Smooth muscle cell (in vitro differentiated cells): ENCODE measurements around the gene PTTG1IP. TPM values are rescaled to one million over a fixed set of nuclear protein-coding genes. Genes with fewer than 3 reads are reported as not detected.

Source experiments
- DNase-seq: peaks from one replicate; lab custom pipeline; 2025; ENCODE audit not compliant: unreplicated experiment; lab: John Stamatoyannopoulos, UW
- H2AFZ ChIP-seq: fragments of 200-600 bp; sonication (generic); 2 replicates; pipeline ENCODE4 v1.6.0; 2016; ENCODE audit warnings: antibody characterized with exemption, low read depth, mild to moderate bottlenecking
- H3F3A ChIP-seq: fragments of 200-600 bp; sonication (generic); 2 replicates; pipeline ENCODE4 v1.6.0; 2017; ENCODE audit warnings: antibody characterized with exemption, low read depth
- H3K27ac ChIP-seq: fragments of 200-600 bp; sonication (generic); 2 replicates; pipeline ENCODE4 v1.5.1; 2016; ENCODE audit warnings: low read depth, mild to moderate bottlenecking
- H3K27me3 ChIP-seq: fragments of 200-600 bp; sonication (generic); 2 replicates; pipeline ENCODE4 v1.6.1; 2016; ENCODE audit warnings: low read depth, mild to moderate bottlenecking
- H3K36me3 ChIP-seq: fragments of 200-600 bp; sonication (generic); 2 replicates; pipeline ENCODE4 v1.5.1; 2016; ENCODE audit warnings: low read depth
- H3K4me1 ChIP-seq: fragments of 200-600 bp; sonication (generic); 2 replicates; pipeline ENCODE4 v1.5.1; 2016; ENCODE audit warnings: low read depth
- H3K4me2 ChIP-seq: fragments of 200-600 bp; sonication (generic); 2 replicates; pipeline ENCODE4 v1.6.0; 2016; ENCODE audit warnings: mild to moderate bottlenecking
- H3K4me3 ChIP-seq: fragments of 200-600 bp; sonication (generic); 2 replicates; pipeline ENCODE4 v1.5.1; 2016; ENCODE audit warnings: mild to moderate bottlenecking
- H3K79me2 ChIP-seq: fragments of 200-600 bp; sonication (generic); 2 replicates; pipeline ENCODE4 v1.6.0; 2016; ENCODE audit warnings: low read depth, mild to moderate bottlenecking
- H3K9ac ChIP-seq: fragments of 200-600 bp; sonication (generic); 2 replicates; pipeline ENCODE4 v1.6.0; 2016; ENCODE audit warnings: low read depth
- H3K9me3 ChIP-seq: fragments of 200-600 bp; sonication (generic); replicated peaks from 2 replicates; pipeline ENCODE4 v1.5.1; 2016; ENCODE audit warnings: low read depth
- H4K20me1 ChIP-seq: fragments of 200-600 bp; sonication (generic); 2 replicates; pipeline ENCODE4 v1.6.0; 2016; ENCODE audit warnings: low read depth
- WGBS: methylation state at CpG from one replicate; pipeline ENCODE4 v1.1.7; 2016; ENCODE audit warnings: low lambda C conversion rate; 5-methylcytosine and 5-hydroxymethylcytosine counted together
- polyA plus RNA-seq: library from polyadenylated mRNA; unstranded; fragments of >200 nt; fragmentation: Nextera tagmentation; extraction: Ambion mirVana; gene quantifications from 2 replicates; pipeline ENCODE4 v1.2.1, GENCODE V29; 2016
- total RNA-seq: library from RNA; depleted of rRNA; stranded (reverse); fragments of >200 nt; gene quantifications from 2 replicates; pipeline ENCODE4 v1.2.3, GENCODE V29; 2014
- TF ChIP-seq, protein P1 (sequence below): fragments of 200-600 bp; sonication (generic); IDR thresholded peaks from 2 replicates; pipeline ENCODE4 v1.5.1; 2017; ENCODE audit warnings: borderline replicate concordance, mild to moderate bottlenecking, antibody characterized with exemption; ENCODE audit not compliant: insufficient read depth, poor library complexity, severe bottlenecking

The PTTG1IP gene
- total and polyA plus RNA-seq, 2 experiments from 2014 or later = 331 to 340 TPM

DNA sequence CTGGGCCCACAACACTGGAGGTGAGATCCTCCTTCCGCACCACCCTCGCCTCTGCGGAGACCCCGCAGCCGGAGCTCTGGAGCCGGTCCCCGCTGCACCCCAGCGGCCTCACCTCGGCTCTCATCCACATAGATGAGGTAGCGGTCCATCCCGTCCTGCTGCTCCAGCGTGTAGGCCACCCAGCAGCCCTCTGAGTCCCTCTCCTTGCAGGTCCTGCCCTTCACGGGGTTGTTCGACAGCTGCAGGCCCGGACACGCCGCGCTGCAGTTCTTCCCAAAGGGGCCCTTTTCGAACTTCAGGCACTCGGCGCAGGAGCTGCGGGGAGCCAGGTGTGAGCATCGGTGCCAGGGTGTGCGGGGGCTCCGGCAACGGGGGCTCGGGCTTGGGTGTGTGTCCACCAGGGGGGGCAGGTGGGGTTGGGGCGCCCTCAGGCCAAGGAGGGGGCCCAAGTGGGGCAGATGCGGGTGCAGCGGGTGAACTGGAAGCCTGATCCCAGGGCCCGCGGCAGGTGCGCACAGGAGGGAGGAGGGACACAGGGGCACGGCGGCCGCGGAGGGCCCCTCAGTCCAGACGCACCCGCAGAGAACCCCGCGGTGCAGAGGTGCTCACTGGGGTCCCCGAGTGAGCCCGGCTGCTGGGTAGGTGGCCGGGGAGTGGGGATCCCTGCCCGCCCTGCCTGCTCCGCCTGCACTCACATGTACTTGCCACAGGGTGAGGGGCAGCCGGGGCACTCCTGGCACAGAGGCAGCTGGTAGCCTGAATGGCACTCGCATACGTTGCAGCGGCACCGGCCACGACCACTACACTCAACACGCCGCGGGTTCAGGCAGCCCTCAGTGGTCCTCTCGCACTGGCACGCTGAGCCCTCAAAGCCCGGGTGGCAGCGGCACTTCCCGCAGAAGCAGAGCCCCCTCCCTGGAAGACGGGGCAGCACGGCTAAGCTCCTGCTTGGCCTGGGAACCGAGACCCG, 15.4 kb upstream of the PTTG1IP start:
- H3K79me2 ChIP-seq = no peaks in the 10 kb centered on the region
- H2AFZ ChIP-seq = no peak overlapping the region
- H3K9ac ChIP-seq = no peak overlapping the region
- no peak overlapping the region for H3K4me2 ChIP-seq
- WGBS = 90% methylated on average over 49 of the region's 64 CpGs
- no peak for DNase-seq
- TF ChIP-seq, protein P1, sequence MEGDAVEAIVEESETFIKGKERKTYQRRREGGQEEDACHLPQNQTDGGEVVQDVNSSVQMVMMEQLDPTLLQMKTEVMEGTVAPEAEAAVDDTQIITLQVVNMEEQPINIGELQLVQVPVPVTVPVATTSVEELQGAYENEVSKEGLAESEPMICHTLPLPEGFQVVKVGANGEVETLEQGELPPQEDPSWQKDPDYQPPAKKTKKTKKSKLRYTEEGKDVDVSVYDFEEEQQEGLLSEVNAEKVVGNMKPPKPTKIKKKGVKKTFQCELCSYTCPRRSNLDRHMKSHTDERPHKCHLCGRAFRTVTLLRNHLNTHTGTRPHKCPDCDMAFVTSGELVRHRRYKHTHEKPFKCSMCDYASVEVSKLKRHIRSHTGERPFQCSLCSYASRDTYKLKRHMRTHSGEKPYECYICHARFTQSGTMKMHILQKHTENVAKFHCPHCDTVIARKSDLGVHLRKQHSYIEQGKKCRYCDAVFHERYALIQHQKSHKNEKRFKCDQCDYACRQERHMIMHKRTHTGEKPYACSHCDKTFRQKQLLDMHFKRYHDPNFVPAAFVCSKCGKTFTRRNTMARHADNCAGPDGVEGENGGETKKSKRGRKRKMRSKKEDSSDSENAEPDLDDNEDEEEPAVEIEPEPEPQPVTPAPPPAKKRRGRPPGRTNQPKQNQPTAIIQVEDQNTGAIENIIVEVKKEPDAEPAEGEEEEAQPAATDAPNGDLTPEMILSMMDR = no peak
- H3K27ac ChIP-seq = no peak overlapping the region
- H3K4me3 ChIP-seq = no peak overlapping the region
- no peaks in the 10 kb centered on the region for H4K20me1 ChIP-seq
- no peaks in the 10 kb centered on the region for H3K36me3 ChIP-seq
- no peaks in the 10 kb centered on the region for H3K4me1 ChIP-seq
- no peaks in the 10 kb centered on the region for H3K27me3 ChIP-seq
- H3F3A ChIP-seq = no peaks in the 10 kb centered on the region
- no peaks in the 10 kb centered on the region for H3K9me3 ChIP-seq

DNA sequence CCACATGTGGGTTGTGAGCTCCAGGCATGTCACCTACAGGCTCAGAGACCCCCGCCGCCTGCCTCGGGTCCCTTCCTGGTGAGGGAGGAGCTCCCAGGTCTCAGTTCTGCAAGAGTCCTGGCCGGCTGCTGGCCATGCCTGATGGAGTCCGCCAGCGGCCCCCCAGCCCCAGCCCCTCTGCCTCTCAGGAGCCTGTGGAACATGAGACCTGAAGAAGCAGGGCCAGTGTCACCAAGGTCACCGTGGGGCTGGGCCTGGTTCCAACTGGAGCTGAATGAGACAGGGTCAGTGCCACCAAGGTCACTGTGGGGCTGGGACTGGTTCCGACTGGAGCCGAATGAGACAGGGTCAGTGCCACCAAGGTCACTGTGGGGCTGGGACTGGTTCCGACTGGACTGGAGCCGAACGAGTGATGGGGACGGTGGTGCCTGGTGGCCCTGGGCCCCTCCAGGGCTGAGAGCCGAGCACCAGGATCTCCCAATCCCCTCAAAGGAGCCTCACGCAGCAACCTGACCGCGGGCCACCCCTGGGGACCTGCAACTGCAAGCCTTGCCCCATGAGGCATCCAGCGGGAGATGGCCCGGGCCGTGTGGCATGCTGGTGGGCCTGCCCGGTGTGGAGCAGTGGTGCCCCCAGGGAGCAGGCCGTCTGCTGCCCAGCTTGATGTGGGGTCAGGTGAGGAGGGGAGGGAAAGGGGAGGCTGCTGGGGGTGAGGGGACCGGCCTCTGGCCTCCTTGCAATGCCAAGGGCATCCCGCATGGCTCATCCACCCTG, 14.5 kb upstream of the PTTG1IP start:
- Histone ChIP-seq H3F3A (no peaks in the 10 kb centered on the region), H3K27ac (no peak overlapping the region), H3K9me3 (no peaks in the 10 kb centered on the region), H3K4me1 (no peaks in the 10 kb centered on the region), H3K27me3 (no peaks in the 10 kb centered on the region), H3K4me3 (no peak overlapping the region), H2AFZ (no peak overlapping the region), H3K9ac (no peak overlapping the region), H3K4me2 (no peak overlapping the region), H3K79me2 (no peaks in the 10 kb centered on the region), H3K36me3 (no peaks in the 10 kb centered on the region), H4K20me1 (no peaks in the 10 kb centered on the region)
- 95% methylated on average over 20 of the region's 24 CpGs for WGBS
- TF ChIP-seq, protein P1 = no peak
- DNase-seq = no peak

DNA sequence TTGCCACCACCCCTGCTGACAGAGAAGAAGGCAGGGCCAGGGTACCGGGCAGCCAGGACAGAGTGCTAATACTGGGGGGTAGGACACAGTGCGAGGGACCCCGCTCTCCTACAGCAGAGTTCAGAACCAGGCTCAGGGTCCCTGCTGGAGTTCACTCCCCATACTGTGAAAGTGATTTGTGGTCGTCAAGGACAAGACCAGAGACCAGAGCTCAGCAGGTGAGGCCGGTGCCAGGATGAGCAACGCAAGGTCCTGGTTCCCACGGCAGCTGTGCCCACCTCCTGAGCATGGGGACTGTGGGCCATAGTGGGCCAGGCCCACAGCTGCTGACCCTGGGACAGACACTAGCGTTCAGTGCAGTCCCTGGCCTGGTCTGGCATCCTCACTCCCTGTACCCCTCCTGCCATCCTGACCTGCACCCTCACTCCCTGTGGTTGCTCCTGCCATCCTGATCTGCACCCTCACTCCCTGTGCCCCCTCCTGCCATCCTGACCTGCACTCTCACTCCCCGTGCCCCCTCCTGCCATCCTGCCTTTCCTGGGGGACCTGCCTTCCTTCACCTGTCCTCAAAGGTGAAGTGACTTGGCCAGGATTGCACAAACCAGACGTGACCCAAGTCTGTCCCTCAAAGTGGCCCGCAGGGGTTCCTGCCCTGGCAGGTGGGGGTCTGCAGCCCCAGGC, 13.8 kb upstream of the PTTG1IP start:
- Histone ChIP-seq H3K36me3 (no peaks in the 10 kb centered on the region), H3K27ac (no peak overlapping the region), H4K20me1 (no peaks in the 10 kb centered on the region), H2AFZ (no peak overlapping the region), H3K79me2 (no peaks in the 10 kb centered on the region), H3K4me1 (no peaks in the 10 kb centered on the region), H3K9me3 (no peaks in the 10 kb centered on the region), H3F3A (no peaks in the 10 kb centered on the region), H3K27me3 (no peaks in the 10 kb centered on the region), H3K4me2 (no peak overlapping the region), H3K4me3 (no peak overlapping the region), H3K9ac (no peak overlapping the region)
- DNase-seq = no peak
- TF ChIP-seq, protein P1 = no peak
- 88% methylated on average over 11 of the region's 11 CpGs for WGBS
